WTC11 (cell line): ENCODE measurements around the gene UNC13D. TPM values are rescaled to one million over a fixed set of nuclear protein-coding genes. Genes with fewer than 3 reads are reported as not detected.

ENCODE experiments used
- ATAC-seq: fragments of 200-7000 bp; cut with Tn5 transposase; 2 replicates; pipeline ENCODE4 v1.10.0; 2021; ENCODE audit warnings: mild to moderate bottlenecking, moderate library complexity
- CTCF ChIA-PET: fragments of 300-600 bp; sonication (Branson Sonifier 250); formaldehyde crosslinking; loops from one replicate; lab custom pipeline; 2021; ENCODE audit warnings: antibody characterized with exemption; lab: Charles Lee
- POLR2A ChIA-PET: fragments of 350-600 bp; sonication (Branson Sonifier 250); formaldehyde crosslinking; loops from one replicate; lab custom pipeline; 2021; ENCODE audit warnings: antibody characterized with exemption; lab: Charles Lee
- DNase-seq: peaks from one replicate; pipeline ENCODE4 v3.0.0; 2021; ENCODE audit warnings: low spot score
- H3K27ac Mint-ChIP-seq: 2 replicates; pipeline ENCODE4 v1.8.0; 2021; ENCODE audit warnings: mixed read lengths
- H3K27me3 Mint-ChIP-seq: 2 replicates; pipeline ENCODE4 v1.8.0; 2021; ENCODE audit warnings: low read depth, mild to moderate bottlenecking, moderate library complexity, mixed read lengths
- H3K36me3 Mint-ChIP-seq: 2 replicates; pipeline ENCODE4 v1.8.0; 2021; ENCODE audit warnings: mixed read lengths
- H3K4me1 Mint-ChIP-seq: 2 replicates; pipeline ENCODE4 v1.8.0; 2022; ENCODE audit warnings: mixed read lengths
- H3K4me3 Mint-ChIP-seq: 2 replicates; pipeline ENCODE4 v1.8.0; 2021; ENCODE audit warnings: mild to moderate bottlenecking, moderate library complexity, mixed read lengths
- H3K9me3 Mint-ChIP-seq: 2 replicates; pipeline ENCODE4 v1.8.0; 2021; ENCODE audit warnings: mixed read lengths
- ATF1 ChIP-seq: sonication (generic); formaldehyde crosslinking; IDR thresholded peaks from 2 replicates; pipeline ENCODE4 v1.8.1; 2023; ENCODE audit warnings: mild to moderate bottlenecking, moderate library complexity, missing genetic modification reagents
- CREB1 ChIP-seq: sonication (generic); formaldehyde crosslinking; IDR thresholded peaks from 2 replicates; pipeline ENCODE4 v1.8.0; 2023; ENCODE audit warnings: mild to moderate bottlenecking, missing genetic modification reagents
- ESRRA ChIP-seq: sonication (generic); formaldehyde crosslinking; IDR thresholded peaks from 2 replicates; pipeline ENCODE4 v1.8.1; 2022; ENCODE audit warnings: mild to moderate bottlenecking, missing genetic modification reagents, borderline replicate concordance
- ETV6 ChIP-seq: sonication (generic); formaldehyde crosslinking; IDR thresholded peaks from 2 replicates; pipeline ENCODE4 v1.8.1; 2022; ENCODE audit warnings: mild to moderate bottlenecking, missing genetic modification reagents
- FOXK1 ChIP-seq: sonication (generic); formaldehyde crosslinking; IDR thresholded peaks from 2 replicates; pipeline ENCODE4 v1.8.0; 2022; ENCODE audit warnings: mild to moderate bottlenecking, moderate library complexity, missing genetic modification reagents
- FOXP1 ChIP-seq: sonication (generic); formaldehyde crosslinking; IDR thresholded peaks from 2 replicates; pipeline ENCODE4 v1.8.0; 2022; ENCODE audit warnings: missing genetic modification reagents, mild to moderate bottlenecking, moderate library complexity, borderline replicate concordance
- GRHL2 ChIP-seq: fragments of 250-450 bp; sonication (Bioruptor Pico); IDR thresholded peaks from 2 replicates; pipeline ENCODE4 v1.8.0; 2022; ENCODE audit warnings: mild to moderate bottlenecking, moderate library complexity; ENCODE audit not compliant: insufficient replicate concordance, severe bottlenecking
- GTF2I ChIP-seq: fragments of 250-450 bp; sonication (Bioruptor Pico); conservative IDR thresholded peaks from 2 replicates; pipeline ENCODE4 v1.4.0; 2021; ENCODE audit warnings: mild to moderate bottlenecking
- IRF2 ChIP-seq: sonication (generic); formaldehyde crosslinking; IDR thresholded peaks from 2 replicates; pipeline ENCODE4 v1.8.0; 2022; ENCODE audit warnings: low read depth, missing genetic modification reagents, borderline replicate concordance
- JAZF1 ChIP-seq: fragments of 250-450 bp; sonication (Bioruptor Pico); IDR thresholded peaks from 2 replicates; pipeline ENCODE4 v1.9.0; 2021; ENCODE audit warnings: moderate library complexity, mild to moderate bottlenecking, inconsistent platforms
- MYBL2 ChIP-seq: sonication (generic); formaldehyde crosslinking; IDR thresholded peaks from 2 replicates; pipeline ENCODE4 v1.8.1; 2023; ENCODE audit warnings: mild to moderate bottlenecking, moderate library complexity, missing genetic modification reagents
- NFE2L1 ChIP-seq: sonication (generic); formaldehyde crosslinking; IDR thresholded peaks from 2 replicates; pipeline ENCODE4 v1.8.1; 2023; ENCODE audit warnings: missing genetic modification reagents
- NR1H2 ChIP-seq: sonication (generic); formaldehyde crosslinking; IDR thresholded peaks from 2 replicates; pipeline ENCODE4 v1.9.0; 2021; ENCODE audit warnings: mild to moderate bottlenecking, moderate library complexity, missing genetic modification reagents
- OVOL2 ChIP-seq: fragments of 250-450 bp; sonication (Bioruptor Pico); IDR thresholded peaks from 2 replicates; pipeline ENCODE4 v1.9.0; 2021; ENCODE audit warnings: mild to moderate bottlenecking, borderline replicate concordance
- RORB ChIP-seq: fragments of 250-450 bp; sonication (Bioruptor Pico); IDR thresholded peaks from 2 replicates; pipeline ENCODE4 v1.9.0; 2021; ENCODE audit warnings: mild to moderate bottlenecking
- TEAD4 ChIP-seq: sonication (generic); formaldehyde crosslinking; IDR thresholded peaks from 2 replicates; pipeline ENCODE4 v1.8.0; 2022; ENCODE audit warnings: mild to moderate bottlenecking, missing genetic modification reagents
- ZNF121 ChIP-seq: sonication (generic); formaldehyde crosslinking; IDR thresholded peaks from 2 replicates; pipeline ENCODE4 v1.8.0; 2023; ENCODE audit warnings: missing genetic modification reagents
- ZNF219 ChIP-seq: sonication (generic); formaldehyde crosslinking; IDR thresholded peaks from 2 replicates; pipeline ENCODE4 v1.8.0; 2023; ENCODE audit warnings: missing genetic modification reagents, mild to moderate bottlenecking, borderline replicate concordance
- ZNF317 ChIP-seq: sonication (generic); formaldehyde crosslinking; IDR thresholded peaks from 2 replicates; pipeline ENCODE4 v1.8.1; 2023; ENCODE audit warnings: low read depth, mild to moderate bottlenecking, moderate library complexity, missing genetic modification reagents, borderline replicate concordance
- ZNF396 ChIP-seq: fragments of 250-450 bp; sonication (Bioruptor Pico); IDR thresholded peaks from 2 replicates; pipeline ENCODE4 v1.8.0; 2021; ENCODE audit warnings: mild to moderate bottlenecking, moderate library complexity, borderline replicate concordance
- ZNF416 ChIP-seq: fragments of 250-450 bp; sonication (Bioruptor Pico); IDR thresholded peaks from 2 replicates; pipeline ENCODE4 v1.9.0; 2021; ENCODE audit warnings: mild to moderate bottlenecking, inconsistent platforms
- ZNF671 ChIP-seq: fragments of 250-450 bp; sonication (Bioruptor Pico); IDR thresholded peaks from 2 replicates; pipeline ENCODE4 v1.8.0; 2021; ENCODE audit warnings: mild to moderate bottlenecking
- total RNA-seq: library from RNA; stranded (reverse); gene quantifications from 3 replicates; pipeline ENCODE4 v1.2.3, GENCODE V29; 2021
- TF ChIP-seq, protein P1 (sequence below): sonication (generic); formaldehyde crosslinking; IDR thresholded peaks from 2 replicates; pipeline ENCODE4 v1.8.1; 2023; ENCODE audit warnings: mild to moderate bottlenecking, moderate library complexity, missing genetic modification reagents
- TF ChIP-seq, protein P2 (sequence below): sonication (generic); formaldehyde crosslinking; IDR thresholded peaks from 2 replicates; pipeline ENCODE4 v1.8.1; 2022; ENCODE audit warnings: low read depth, mild to moderate bottlenecking, moderate library complexity, missing genetic modification reagents, borderline replicate concordance
- TF ChIP-seq, protein P3 (sequence below): sonication (generic); formaldehyde crosslinking; IDR thresholded peaks from 2 replicates; pipeline ENCODE4 v1.8.0; 2022; ENCODE audit warnings: mild to moderate bottlenecking, missing genetic modification reagents
- TF ChIP-seq, protein P4 (sequence below): sonication (generic); formaldehyde crosslinking; IDR thresholded peaks from 2 replicates; pipeline ENCODE4 v1.8.1; 2022; ENCODE audit warnings: mild to moderate bottlenecking, moderate library complexity, missing genetic modification reagents
- TF ChIP-seq, protein P5 (sequence below): sonication (generic); formaldehyde crosslinking; IDR thresholded peaks from 2 replicates; pipeline ENCODE4 v1.8.1; 2023; ENCODE audit warnings: mild to moderate bottlenecking, missing genetic modification reagents, borderline replicate concordance
- TF ChIP-seq, protein P6 (sequence below): sonication (generic); formaldehyde crosslinking; conservative IDR thresholded peaks from 2 replicates; pipeline ENCODE4 v1.8.1; 2023; ENCODE audit warnings: mild to moderate bottlenecking, low read depth, missing genetic modification reagents, moderate library complexity

Gene UNC13D
- total RNA-seq, 1 experiment from 2014 or later, result 13.1 TPM

DNA sequence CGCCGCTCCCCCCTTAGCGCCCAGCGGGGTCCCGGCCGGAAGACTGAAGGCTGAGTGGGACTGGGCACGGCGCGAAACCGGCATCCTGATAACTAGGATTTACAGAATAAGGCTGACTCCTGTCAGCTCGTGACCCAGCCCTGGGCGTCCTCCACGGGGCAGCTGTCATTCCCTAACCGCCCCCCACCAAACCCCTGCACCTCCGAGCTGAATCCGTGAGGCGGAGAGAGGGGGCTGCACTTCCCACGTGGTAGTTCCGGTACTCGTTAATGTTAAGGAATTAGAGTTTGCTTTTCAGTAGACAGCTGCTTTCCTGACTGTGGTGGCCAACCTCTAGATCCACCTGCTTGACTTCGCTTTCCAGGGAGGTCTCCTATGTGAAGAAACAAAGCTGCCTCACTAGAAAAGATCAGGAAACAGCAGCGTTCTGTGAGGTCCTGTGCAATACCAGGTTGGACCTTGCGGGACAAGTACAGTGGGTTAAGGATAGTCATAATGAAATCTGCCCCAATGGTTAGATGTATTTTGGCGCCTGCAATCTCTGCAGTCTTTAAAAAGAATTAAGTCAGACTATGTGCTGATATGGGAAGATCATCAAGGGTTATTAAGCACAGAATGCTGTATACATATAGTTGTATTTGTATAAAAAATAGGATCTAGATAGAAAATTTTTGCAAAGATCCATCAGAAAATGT lies 12.0 kb upstream of the UNC13D start:
- H3K4me1 Mint-ChIP-seq, result peaks cover 12% of the 10 kb centered on the region
- DNase-seq (no peak), ATAC-seq (no peak)
- peak overlapping the region; percentile 98 for H3K27ac Mint-ChIP-seq
- no peaks in the 10 kb centered on the region for H3K9me3 Mint-ChIP-seq
- POLR2A ChIA-PET, result interaction anchor here (1.0 to 1.5 kb wide), 5 partner anchors 9 to 85 kb away, joined by 3 to 10 read pairs (median 6); partner anchors contain the start of gene FBF1
- H3K36me3 Mint-ChIP-seq, result peaks cover 4% of the 10 kb centered on the region; the same call in 1 of the 2 replicates
- no peak overlapping the region for H3K4me3 Mint-ChIP-seq
- no peaks in the 10 kb centered on the region for H3K27me3 Mint-ChIP-seq
- TF ChIP-seq, protein P1, sequence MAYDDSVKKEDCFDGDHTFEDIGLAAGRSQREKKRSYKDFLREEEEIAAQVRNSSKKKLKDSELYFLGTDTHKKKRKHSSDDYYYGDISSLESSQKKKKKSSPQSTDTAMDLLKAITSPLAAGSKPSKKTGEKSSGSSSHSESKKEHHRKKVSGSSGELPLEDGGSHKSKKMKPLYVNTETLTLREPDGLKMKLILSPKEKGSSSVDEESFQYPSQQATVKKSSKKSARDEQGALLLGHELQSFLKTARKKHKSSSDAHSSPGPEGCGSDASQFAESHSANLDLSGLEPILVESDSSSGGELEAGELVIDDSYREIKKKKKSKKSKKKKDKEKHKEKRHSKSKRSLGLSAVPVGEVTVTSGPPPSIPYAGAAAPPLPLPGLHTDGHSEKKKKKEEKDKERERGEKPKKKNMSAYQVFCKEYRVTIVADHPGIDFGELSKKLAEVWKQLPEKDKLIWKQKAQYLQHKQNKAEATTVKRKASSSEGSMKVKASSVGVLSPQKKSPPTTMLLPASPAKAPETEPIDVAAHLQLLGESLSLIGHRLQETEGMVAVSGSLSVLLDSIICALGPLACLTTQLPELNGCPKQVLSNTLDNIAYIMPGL (CRISPR knock-in tag), result peak; percentile 86; the same call in 1 of the 2 replicates
- TF ChIP-seq ZNF396 (CRISPR knock-in tag), result no peak
- TF ChIP-seq ZNF219 (CRISPR knock-in tag), result no peak
- TF ChIP-seq TEAD4 (CRISPR knock-in tag), result no peak
- no peak for TF ChIP-seq OVOL2 (CRISPR knock-in tag)
- TF ChIP-seq, protein P2, sequence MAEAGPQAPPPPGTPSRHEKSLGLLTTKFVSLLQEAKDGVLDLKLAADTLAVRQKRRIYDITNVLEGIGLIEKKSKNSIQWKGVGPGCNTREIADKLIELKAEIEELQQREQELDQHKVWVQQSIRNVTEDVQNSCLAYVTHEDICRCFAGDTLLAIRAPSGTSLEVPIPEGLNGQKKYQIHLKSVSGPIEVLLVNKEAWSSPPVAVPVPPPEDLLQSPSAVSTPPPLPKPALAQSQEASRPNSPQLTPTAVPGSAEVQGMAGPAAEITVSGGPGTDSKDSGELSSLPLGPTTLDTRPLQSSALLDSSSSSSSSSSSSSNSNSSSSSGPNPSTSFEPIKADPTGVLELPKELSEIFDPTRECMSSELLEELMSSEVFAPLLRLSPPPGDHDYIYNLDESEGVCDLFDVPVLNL (CRISPR knock-in tag), result no peak
- TF ChIP-seq FOXP1 (CRISPR knock-in tag), result no peak
- no peak for TF ChIP-seq NR1H2 (CRISPR knock-in tag)
- TF ChIP-seq CREB1 (CRISPR knock-in tag), result 0 out of 2 replicates have a peak, but pooled peaks have one; percentile 57
- TF ChIP-seq ZNF317 (CRISPR knock-in tag), result no peak
- no peak for TF ChIP-seq ESRRA
- no peak for TF ChIP-seq JAZF1 (CRISPR knock-in tag)
- no peak for TF ChIP-seq GRHL2
- no peak for TF ChIP-seq IRF2 (CRISPR knock-in tag)
- TF ChIP-seq MYBL2 (CRISPR knock-in tag), result 0 out of 2 replicates have a peak, but pooled peaks have one; percentile 7
- no peak for TF ChIP-seq ZNF416 (CRISPR knock-in tag)
- TF ChIP-seq, protein P3, sequence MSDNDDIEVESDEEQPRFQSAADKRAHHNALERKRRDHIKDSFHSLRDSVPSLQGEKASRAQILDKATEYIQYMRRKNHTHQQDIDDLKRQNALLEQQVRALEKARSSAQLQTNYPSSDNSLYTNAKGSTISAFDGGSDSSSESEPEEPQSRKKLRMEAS (CRISPR knock-in tag), result peak; percentile 82
- TF ChIP-seq, protein P4, sequence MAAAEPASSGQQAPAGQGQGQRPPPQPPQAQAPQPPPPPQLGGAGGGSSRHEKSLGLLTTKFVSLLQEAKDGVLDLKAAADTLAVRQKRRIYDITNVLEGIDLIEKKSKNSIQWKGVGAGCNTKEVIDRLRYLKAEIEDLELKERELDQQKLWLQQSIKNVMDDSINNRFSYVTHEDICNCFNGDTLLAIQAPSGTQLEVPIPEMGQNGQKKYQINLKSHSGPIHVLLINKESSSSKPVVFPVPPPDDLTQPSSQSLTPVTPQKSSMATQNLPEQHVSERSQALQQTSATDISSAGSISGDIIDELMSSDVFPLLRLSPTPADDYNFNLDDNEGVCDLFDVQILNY (CRISPR knock-in tag), result peak; percentile 89; the same call in 1 of the 2 replicates
- TF ChIP-seq ZNF121 (CRISPR knock-in tag), result no peak
- TF ChIP-seq ETV6 (CRISPR knock-in tag), result no peak
- TF ChIP-seq, protein P5, sequence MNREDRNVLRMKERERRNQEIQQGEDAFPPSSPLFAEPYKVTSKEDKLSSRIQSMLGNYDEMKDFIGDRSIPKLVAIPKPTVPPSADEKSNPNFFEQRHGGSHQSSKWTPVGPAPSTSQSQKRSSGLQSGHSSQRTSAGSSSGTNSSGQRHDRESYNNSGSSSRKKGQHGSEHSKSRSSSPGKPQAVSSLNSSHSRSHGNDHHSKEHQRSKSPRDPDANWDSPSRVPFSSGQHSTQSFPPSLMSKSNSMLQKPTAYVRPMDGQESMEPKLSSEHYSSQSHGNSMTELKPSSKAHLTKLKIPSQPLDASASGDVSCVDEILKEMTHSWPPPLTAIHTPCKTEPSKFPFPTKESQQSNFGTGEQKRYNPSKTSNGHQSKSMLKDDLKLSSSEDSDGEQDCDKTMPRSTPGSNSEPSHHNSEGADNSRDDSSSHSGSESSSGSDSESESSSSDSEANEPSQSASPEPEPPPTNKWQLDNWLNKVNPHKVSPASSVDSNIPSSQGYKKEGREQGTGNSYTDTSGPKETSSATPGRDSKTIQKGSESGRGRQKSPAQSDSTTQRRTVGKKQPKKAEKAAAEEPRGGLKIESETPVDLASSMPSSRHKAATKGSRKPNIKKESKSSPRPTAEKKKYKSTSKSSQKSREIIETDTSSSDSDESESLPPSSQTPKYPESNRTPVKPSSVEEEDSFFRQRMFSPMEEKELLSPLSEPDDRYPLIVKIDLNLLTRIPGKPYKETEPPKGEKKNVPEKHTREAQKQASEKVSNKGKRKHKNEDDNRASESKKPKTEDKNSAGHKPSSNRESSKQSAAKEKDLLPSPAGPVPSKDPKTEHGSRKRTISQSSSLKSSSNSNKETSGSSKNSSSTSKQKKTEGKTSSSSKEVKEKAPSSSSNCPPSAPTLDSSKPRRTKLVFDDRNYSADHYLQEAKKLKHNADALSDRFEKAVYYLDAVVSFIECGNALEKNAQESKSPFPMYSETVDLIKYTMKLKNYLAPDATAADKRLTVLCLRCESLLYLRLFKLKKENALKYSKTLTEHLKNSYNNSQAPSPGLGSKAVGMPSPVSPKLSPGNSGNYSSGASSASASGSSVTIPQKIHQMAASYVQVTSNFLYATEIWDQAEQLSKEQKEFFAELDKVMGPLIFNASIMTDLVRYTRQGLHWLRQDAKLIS (CRISPR knock-in tag), result no peak
- TF ChIP-seq RORB (CRISPR knock-in tag), result no peak
- no peak for TF ChIP-seq ZNF671 (CRISPR knock-in tag)
- no peak for TF ChIP-seq NFE2L1 (CRISPR knock-in tag)
- TF ChIP-seq ATF1, result no peak
- TF ChIP-seq, protein P6, sequence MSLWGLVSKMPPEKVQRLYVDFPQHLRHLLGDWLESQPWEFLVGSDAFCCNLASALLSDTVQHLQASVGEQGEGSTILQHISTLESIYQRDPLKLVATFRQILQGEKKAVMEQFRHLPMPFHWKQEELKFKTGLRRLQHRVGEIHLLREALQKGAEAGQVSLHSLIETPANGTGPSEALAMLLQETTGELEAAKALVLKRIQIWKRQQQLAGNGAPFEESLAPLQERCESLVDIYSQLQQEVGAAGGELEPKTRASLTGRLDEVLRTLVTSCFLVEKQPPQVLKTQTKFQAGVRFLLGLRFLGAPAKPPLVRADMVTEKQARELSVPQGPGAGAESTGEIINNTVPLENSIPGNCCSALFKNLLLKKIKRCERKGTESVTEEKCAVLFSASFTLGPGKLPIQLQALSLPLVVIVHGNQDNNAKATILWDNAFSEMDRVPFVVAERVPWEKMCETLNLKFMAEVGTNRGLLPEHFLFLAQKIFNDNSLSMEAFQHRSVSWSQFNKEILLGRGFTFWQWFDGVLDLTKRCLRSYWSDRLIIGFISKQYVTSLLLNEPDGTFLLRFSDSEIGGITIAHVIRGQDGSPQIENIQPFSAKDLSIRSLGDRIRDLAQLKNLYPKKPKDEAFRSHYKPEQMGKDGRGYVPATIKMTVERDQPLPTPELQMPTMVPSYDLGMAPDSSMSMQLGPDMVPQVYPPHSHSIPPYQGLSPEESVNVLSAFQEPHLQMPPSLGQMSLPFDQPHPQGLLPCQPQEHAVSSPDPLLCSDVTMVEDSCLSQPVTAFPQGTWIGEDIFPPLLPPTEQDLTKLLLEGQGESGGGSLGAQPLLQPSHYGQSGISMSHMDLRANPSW (CRISPR knock-in tag), result no peak
- no peak for TF ChIP-seq GTF2I (CRISPR knock-in tag)
- no peak for TF ChIP-seq FOXK1 (CRISPR knock-in tag)
- CTCF ChIA-PET, result interaction anchor here (1.0 to 6.0 kb wide), 18 partner anchors 8 to 450 kb away, joined by 3 to 100 read pairs (median 7); partner anchors contain the start of genes GALK1, GRB2, MRPL38 and TRIM47
